Measurements from ENCODE around the gene GHDC. TPM values are rescaled to one million over a fixed set of nuclear protein-coding genes. Genes with fewer than 3 reads are reported as not detected.

GHDC gene
- total RNA-seq, 1 experiment from 2014 or later: 7.5 TPM

DNA sequence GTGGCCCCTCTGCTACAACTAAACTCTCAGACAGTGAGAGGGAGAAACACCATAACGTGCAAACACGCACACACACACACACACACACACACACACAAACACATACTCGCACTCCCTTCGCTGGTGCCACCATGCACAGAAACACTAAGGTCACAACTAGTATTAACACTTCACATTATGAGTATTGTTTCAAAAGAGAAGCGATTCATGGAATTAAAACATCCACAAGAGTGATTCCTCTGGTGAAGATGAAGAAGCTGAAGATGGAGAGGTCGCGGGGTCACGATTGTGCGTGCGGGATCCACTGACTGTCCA is 7.1 kb upstream of the GHDC start:
- no peak overlapping the region for H3K4me3 Mint-ChIP-seq
- H3K9me3 Mint-ChIP-seq: no peaks in the 10 kb centered on the region
- no peak for ATAC-seq
- ChIA-PET POLR2A (no interaction called here), CTCF (interaction anchor here (3.4 kb wide), 1 partner anchor 21 kb away, joined by 17 read pairs; no protein-coding TSS in a partner anchor)
- TF ChIP-seq ZNF138 (CRISPR knock-in tag; conservative IDR thresholded peaks at IDR 0.05) (no peak), ZNF232 (CRISPR knock-in tag; IDR thresholded peaks at IDR 0.05) (no peak), NFYB (CRISPR knock-in tag; conservative IDR thresholded peaks at IDR 0.05; ENCODE audit: low read depth) (no peak), SOX15 (CRISPR knock-in tag; IDR thresholded peaks at IDR 0.05) (no peak), AR (CRISPR knock-in tag; IDR thresholded peaks at IDR 0.05) (no peak), ZBTB21 (CRISPR knock-in tag; IDR thresholded peaks at IDR 0.05; ENCODE audit: borderline replicate concordance) (no peak), NR3C1 (CRISPR knock-in tag; conservative IDR thresholded peaks at IDR 0.05; ENCODE audit: low read depth) (no peak), MXD4 (CRISPR knock-in tag; IDR thresholded peaks at IDR 0.05; ENCODE audit: borderline replicate concordance) (no peak), MAX (CRISPR knock-in tag; IDR thresholded peaks at IDR 0.05) (no peak), JUN (CRISPR knock-in tag; IDR thresholded peaks at IDR 0.05) (no peak), SP1 (CRISPR knock-in tag; conservative IDR thresholded peaks at IDR 0.05) (no peak), ZNF532 (CRISPR knock-in tag; IDR thresholded peaks at IDR 0.05; ENCODE audit: borderline replicate concordance) (no peak)
- TF ChIP-seq, protein P1, sequence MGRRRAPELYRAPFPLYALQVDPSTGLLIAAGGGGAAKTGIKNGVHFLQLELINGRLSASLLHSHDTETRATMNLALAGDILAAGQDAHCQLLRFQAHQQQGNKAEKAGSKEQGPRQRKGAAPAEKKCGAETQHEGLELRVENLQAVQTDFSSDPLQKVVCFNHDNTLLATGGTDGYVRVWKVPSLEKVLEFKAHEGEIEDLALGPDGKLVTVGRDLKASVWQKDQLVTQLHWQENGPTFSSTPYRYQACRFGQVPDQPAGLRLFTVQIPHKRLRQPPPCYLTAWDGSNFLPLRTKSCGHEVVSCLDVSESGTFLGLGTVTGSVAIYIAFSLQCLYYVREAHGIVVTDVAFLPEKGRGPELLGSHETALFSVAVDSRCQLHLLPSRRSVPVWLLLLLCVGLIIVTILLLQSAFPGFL (CRISPR knock-in tag; IDR thresholded peaks at IDR 0.05; ENCODE audit: borderline replicate concordance): no peak
- TF ChIP-seq, protein P2, sequence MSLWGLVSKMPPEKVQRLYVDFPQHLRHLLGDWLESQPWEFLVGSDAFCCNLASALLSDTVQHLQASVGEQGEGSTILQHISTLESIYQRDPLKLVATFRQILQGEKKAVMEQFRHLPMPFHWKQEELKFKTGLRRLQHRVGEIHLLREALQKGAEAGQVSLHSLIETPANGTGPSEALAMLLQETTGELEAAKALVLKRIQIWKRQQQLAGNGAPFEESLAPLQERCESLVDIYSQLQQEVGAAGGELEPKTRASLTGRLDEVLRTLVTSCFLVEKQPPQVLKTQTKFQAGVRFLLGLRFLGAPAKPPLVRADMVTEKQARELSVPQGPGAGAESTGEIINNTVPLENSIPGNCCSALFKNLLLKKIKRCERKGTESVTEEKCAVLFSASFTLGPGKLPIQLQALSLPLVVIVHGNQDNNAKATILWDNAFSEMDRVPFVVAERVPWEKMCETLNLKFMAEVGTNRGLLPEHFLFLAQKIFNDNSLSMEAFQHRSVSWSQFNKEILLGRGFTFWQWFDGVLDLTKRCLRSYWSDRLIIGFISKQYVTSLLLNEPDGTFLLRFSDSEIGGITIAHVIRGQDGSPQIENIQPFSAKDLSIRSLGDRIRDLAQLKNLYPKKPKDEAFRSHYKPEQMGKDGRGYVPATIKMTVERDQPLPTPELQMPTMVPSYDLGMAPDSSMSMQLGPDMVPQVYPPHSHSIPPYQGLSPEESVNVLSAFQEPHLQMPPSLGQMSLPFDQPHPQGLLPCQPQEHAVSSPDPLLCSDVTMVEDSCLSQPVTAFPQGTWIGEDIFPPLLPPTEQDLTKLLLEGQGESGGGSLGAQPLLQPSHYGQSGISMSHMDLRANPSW (CRISPR knock-in tag; conservative IDR thresholded peaks at IDR 0.05; ENCODE audit: low read depth): no peak
- TF ChIP-seq, protein P3, sequence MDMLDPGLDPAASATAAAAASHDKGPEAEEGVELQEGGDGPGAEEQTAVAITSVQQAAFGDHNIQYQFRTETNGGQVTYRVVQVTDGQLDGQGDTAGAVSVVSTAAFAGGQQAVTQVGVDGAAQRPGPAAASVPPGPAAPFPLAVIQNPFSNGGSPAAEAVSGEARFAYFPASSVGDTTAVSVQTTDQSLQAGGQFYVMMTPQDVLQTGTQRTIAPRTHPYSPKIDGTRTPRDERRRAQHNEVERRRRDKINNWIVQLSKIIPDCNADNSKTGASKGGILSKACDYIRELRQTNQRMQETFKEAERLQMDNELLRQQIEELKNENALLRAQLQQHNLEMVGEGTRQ (CRISPR knock-in tag; IDR thresholded peaks at IDR 0.05): no peak
- TF ChIP-seq, protein P4, sequence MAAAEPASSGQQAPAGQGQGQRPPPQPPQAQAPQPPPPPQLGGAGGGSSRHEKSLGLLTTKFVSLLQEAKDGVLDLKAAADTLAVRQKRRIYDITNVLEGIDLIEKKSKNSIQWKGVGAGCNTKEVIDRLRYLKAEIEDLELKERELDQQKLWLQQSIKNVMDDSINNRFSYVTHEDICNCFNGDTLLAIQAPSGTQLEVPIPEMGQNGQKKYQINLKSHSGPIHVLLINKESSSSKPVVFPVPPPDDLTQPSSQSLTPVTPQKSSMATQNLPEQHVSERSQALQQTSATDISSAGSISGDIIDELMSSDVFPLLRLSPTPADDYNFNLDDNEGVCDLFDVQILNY (CRISPR knock-in tag; IDR thresholded peaks at IDR 0.05): no peak
- TF ChIP-seq, protein P5, sequence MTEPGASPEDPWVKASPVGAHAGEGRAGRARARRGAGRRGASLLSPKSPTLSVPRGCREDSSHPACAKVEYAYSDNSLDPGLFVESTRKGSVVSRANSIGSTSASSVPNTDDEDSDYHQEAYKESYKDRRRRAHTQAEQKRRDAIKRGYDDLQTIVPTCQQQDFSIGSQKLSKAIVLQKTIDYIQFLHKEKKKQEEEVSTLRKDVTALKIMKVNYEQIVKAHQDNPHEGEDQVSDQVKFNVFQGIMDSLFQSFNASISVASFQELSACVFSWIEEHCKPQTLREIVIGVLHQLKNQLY (CRISPR knock-in tag; IDR thresholded peaks at IDR 0.05): no peak
- TF ChIP-seq, protein P6, sequence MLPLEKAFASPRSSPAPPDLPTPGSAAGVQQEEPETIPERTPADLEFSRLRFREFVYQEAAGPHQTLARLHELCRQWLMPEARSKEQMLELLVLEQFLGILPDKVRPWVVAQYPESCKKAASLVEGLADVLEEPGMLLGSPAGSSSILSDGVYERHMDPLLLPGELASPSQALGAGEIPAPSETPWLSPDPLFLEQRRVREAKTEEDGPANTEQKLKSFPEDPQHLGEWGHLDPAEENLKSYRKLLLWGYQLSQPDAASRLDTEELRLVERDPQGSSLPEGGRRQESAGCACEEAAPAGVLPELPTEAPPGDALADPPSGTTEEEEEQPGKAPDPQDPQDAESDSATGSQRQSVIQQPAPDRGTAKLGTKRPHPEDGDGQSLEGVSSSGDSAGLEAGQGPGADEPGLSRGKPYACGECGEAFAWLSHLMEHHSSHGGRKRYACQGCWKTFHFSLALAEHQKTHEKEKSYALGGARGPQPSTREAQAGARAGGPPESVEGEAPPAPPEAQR (CRISPR knock-in tag; IDR thresholded peaks at IDR 0.05): no peak
- TF ChIP-seq, protein P7, sequence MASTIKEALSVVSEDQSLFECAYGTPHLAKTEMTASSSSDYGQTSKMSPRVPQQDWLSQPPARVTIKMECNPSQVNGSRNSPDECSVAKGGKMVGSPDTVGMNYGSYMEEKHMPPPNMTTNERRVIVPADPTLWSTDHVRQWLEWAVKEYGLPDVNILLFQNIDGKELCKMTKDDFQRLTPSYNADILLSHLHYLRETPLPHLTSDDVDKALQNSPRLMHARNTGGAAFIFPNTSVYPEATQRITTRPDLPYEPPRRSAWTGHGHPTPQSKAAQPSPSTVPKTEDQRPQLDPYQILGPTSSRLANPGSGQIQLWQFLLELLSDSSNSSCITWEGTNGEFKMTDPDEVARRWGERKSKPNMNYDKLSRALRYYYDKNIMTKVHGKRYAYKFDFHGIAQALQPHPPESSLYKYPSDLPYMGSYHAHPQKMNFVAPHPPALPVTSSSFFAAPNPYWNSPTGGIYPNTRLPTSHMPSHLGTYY (CRISPR knock-in tag; IDR thresholded peaks at IDR 0.05): no peak
- TF ChIP-seq, protein P8, sequence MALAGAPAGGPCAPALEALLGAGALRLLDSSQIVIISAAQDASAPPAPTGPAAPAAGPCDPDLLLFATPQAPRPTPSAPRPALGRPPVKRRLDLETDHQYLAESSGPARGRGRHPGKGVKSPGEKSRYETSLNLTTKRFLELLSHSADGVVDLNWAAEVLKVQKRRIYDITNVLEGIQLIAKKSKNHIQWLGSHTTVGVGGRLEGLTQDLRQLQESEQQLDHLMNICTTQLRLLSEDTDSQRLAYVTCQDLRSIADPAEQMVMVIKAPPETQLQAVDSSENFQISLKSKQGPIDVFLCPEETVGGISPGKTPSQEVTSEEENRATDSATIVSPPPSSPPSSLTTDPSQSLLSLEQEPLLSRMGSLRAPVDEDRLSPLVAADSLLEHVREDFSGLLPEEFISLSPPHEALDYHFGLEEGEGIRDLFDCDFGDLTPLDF (CRISPR knock-in tag; IDR thresholded peaks at IDR 0.05): no peak
- DNase-seq (ENCODE audit: low spot score): no peak
- H3K27me3 Mint-ChIP-seq (ENCODE audit: low read depth): no peaks in the 10 kb centered on the region
- H3K36me3 Mint-ChIP-seq: peaks cover 3% of the 10 kb centered on the region; the same call in 1 of the 2 replicates
- H3K27ac Mint-ChIP-seq: no peak overlapping the region
- H3K4me1 Mint-ChIP-seq: 0 out of 2 replicates have a peak, but pooled peaks cover 3% of the 10 kb centered on the region

Data from WTC11 (cell line).